H1 (cell line): ENCODE results near the gene IL1RAPL1. TPM values are rescaled to one million over a fixed set of nuclear protein-coding genes. Genes with fewer than 3 reads are reported as not detected.

ENCODE experiments used
- CTCF ChIA-PET: fragments of 300-600 bp; sonication (Branson Sonifier 250); formaldehyde crosslinking; loops from one replicate; lab custom pipeline; 2021; ENCODE audit not compliant: partially characterized antibody; lab: Charles Lee
- POLR2A ChIA-PET: fragments of 300-600 bp; sonication (Branson Sonifier 250); formaldehyde crosslinking; loops from one replicate; lab custom pipeline; 2021; ENCODE audit warnings: inconsistent platforms; ENCODE audit not compliant: partially characterized antibody; lab: Charles Lee
- DNase-seq, 2 experiments: peaks; one replicate each; pipeline versions ENCODE4 v3.0.0 to v3.0.0-alpha.2; 2010 to 2022; ENCODE audit warnings: low spot score in 2 of 2, low read depth in 1 of 2, mixed read lengths in 1 of 2
- FAIRE-seq: peaks from 2 replicates; lab custom pipeline; 2011; peaks lifted over from hg19 to GRCh38; lab: Jason Lieb, UNC
- H2AFZ ChIP-seq: 2 replicates; pipeline ENCODE4 v1.8.1; 2012; ENCODE audit warnings: low read length, inconsistent platforms
- H2AK5ac ChIP-seq: 2 replicates; pipeline ENCODE4 v1.6.1; 2013; ENCODE audit warnings: low read depth, low read length
- H2BK120ac ChIP-seq: replicated peaks from 2 replicates; pipeline ENCODE3; 2013; ENCODE audit warnings: low read depth, low read length, inconsistent platforms
- H2BK12ac ChIP-seq: 2 replicates; pipeline ENCODE4 v1.6.1; 2013; ENCODE audit warnings: low read depth, low read length
- H2BK15ac ChIP-seq: 2 replicates; pipeline ENCODE4 v1.6.1; 2013; ENCODE audit warnings: low read length
- H2BK20ac ChIP-seq: 2 replicates; pipeline ENCODE4 v1.6.1; 2013; ENCODE audit warnings: low read length
- H2BK5ac ChIP-seq: 2 replicates; pipeline ENCODE4 v1.6.1; 2013; ENCODE audit warnings: low read depth, low read length
- H3K14ac ChIP-seq: 2 replicates; pipeline ENCODE4 v1.6.1; 2013; ENCODE audit warnings: inconsistent platforms; ENCODE audit not compliant: insufficient read length
- H3K18ac ChIP-seq: 2 replicates; pipeline ENCODE4 v1.6.1; 2013; ENCODE audit warnings: low read length; ENCODE audit errors: extremely low read depth
- H3K23ac ChIP-seq: 2 replicates; pipeline ENCODE4 v1.6.1; 2013; ENCODE audit warnings: inconsistent platforms; ENCODE audit not compliant: insufficient read length
- H3K23me2 ChIP-seq: 2 replicates; pipeline ENCODE4 v1.6.1; 2013; ENCODE audit warnings: low read depth, low read length
- H3K27ac ChIP-seq: 2 replicates; pipeline ENCODE4 v1.6.1; 2011; ENCODE audit warnings: low read depth, low read length, inconsistent platforms
- H3K27me3 ChIP-seq, 4 experiments: replicated peaks in 1 of 4; 1 replicate in 1 of 4; 2 replicates in 3 of 4; pipeline versions ENCODE4 v1.6.1 to v1.8.1; 2011 to 2013; ENCODE audit warnings: low read length in 3 of 4, mild to moderate bottlenecking in 3 of 4, inconsistent platforms in 2 of 4, mixed read lengths in 2 of 4, moderate library complexity in 1 of 4; ENCODE audit not compliant: control insufficient read depth in 3 of 4, insufficient read depth in 3 of 4; ENCODE audit errors: extremely low read depth in 1 of 4
- H3K36me3 ChIP-seq, 4 experiments: 2 replicates each; pipeline versions ENCODE4 v1.6.1 to v1.8.1; 2011 to 2013; ENCODE audit warnings: mild to moderate bottlenecking in 4 of 4, low read length in 3 of 4, moderate library complexity in 2 of 4, control low read depth in 1 of 4, inconsistent platforms in 1 of 4; ENCODE audit not compliant: insufficient read depth in 4 of 4, control insufficient read depth in 2 of 4
- H3K4ac ChIP-seq: replicated peaks from 2 replicates; pipeline ENCODE3; 2013; ENCODE audit warnings: low read length, low read depth, mixed read lengths, inconsistent platforms; ENCODE audit not compliant: insufficient read length
- H3K4me1 ChIP-seq, 4 experiments: replicated peaks in 1 of 4; 1 replicate in 1 of 4; 2 replicates in 3 of 4; pipeline versions ENCODE4 v1.6.1 to v1.8.1; 2011 to 2013; ENCODE audit warnings: low read length in 3 of 4, inconsistent platforms in 2 of 4, mixed read lengths in 1 of 4; ENCODE audit not compliant: insufficient read depth in 4 of 4, control insufficient read depth in 3 of 4
- H3K4me2 ChIP-seq, 2 experiments: 2 replicates each; pipeline versions ENCODE4 v1.6.1 to v1.8.1; 2011 to 2013; ENCODE audit warnings: low read depth in 2 of 2, low read length in 2 of 2, control low read depth in 1 of 2, inconsistent platforms in 1 of 2, mild to moderate bottlenecking in 1 of 2; ENCODE audit not compliant: insufficient read depth in 1 of 2
- H3K4me3 ChIP-seq, 4 experiments: fragments of 200-600, 300-600 bp in 1 of 4; sonication (generic), shearing (Covaris generic), sonication (Bioruptor Twin) in 1 of 4; 2 replicates each; pipeline versions ENCODE4 v1.5.1 to v1.8.1; 2011 to 2016; ENCODE audit warnings: low read length in 4 of 4, low read depth in 3 of 4, control low read depth in 2 of 4, inconsistent platforms in 2 of 4, mild to moderate bottlenecking in 2 of 4, mixed read lengths in 1 of 4, moderate library complexity in 1 of 4; ENCODE audit not compliant: insufficient read depth in 2 of 4; ENCODE audit errors: extremely low read depth in 1 of 4
- H3K56ac ChIP-seq: replicated peaks from 2 replicates; pipeline ENCODE3; 2013; ENCODE audit warnings: low read depth, mild to moderate bottlenecking, mixed read lengths, low read length, inconsistent platforms; ENCODE audit not compliant: insufficient read length
- H3K79me1 ChIP-seq: 2 replicates; pipeline ENCODE4 v1.6.1; 2013; ENCODE audit warnings: low read depth, low read length, control low read depth
- H3K79me2 ChIP-seq, 2 experiments: 2 replicates each; pipeline versions ENCODE4 v1.6.1 to v1.8.1; 2012 to 2013; ENCODE audit warnings: low read length in 2 of 2, mild to moderate bottlenecking in 2 of 2, inconsistent platforms in 1 of 2; ENCODE audit not compliant: insufficient read depth in 2 of 2, control insufficient read depth in 1 of 2
- H3K9ac ChIP-seq, 4 experiments: replicated peaks in 1 of 4; 1 replicate in 1 of 4; 2 replicates in 3 of 4; pipeline versions ENCODE4 v1.6.1 to v1.8.1; 2011 to 2013; ENCODE audit warnings: low read depth in 3 of 4, low read length in 3 of 4, control low read depth in 2 of 4, mild to moderate bottlenecking in 2 of 4, moderate library complexity in 2 of 4, inconsistent platforms in 1 of 4; ENCODE audit errors: extremely low read depth in 1 of 4
- H3K9me3 ChIP-seq, 2 experiments: 2 replicates each; pipeline versions ENCODE4 v1.6.1 to v1.8.1; 2012 to 2013; ENCODE audit warnings: mild to moderate bottlenecking in 2 of 2, moderate library complexity in 2 of 2, control low read depth in 1 of 2, inconsistent platforms in 1 of 2, low read depth in 1 of 2, low read length in 1 of 2, mixed read lengths in 1 of 2; ENCODE audit not compliant: insufficient read depth in 2 of 2
- H4K20me1 ChIP-seq, 2 experiments: replicated peaks in 1 of 2; 2 replicates each; pipeline versions ENCODE3 to v1.8.1; 2011 to 2013; ENCODE audit warnings: inconsistent platforms in 2 of 2, low read length in 2 of 2, mild to moderate bottlenecking in 1 of 2; ENCODE audit not compliant: insufficient read depth in 2 of 2, control insufficient read depth in 1 of 2
- H4K5ac ChIP-seq: 2 replicates; pipeline ENCODE4 v1.6.1; 2013; ENCODE audit warnings: low read length, low read depth, mixed read lengths, inconsistent platforms; ENCODE audit not compliant: insufficient read length
- H4K8ac ChIP-seq: 2 replicates; pipeline ENCODE4 v1.8.0; 2013; ENCODE audit warnings: mild to moderate bottlenecking, moderate library complexity, low read length, inconsistent platforms; ENCODE audit not compliant: insufficient read depth; ENCODE audit errors: extremely low read depth
- H4K91ac ChIP-seq: replicated peaks from 2 replicates; pipeline ENCODE3; 2013; ENCODE audit warnings: low read length, mixed read lengths, inconsistent platforms; ENCODE audit not compliant: insufficient read length
- BACH1 ChIP-seq: IDR thresholded peaks from 2 replicates; pipeline ENCODE4 v1.6.1; 2012; ENCODE audit warnings: low read length, improper control_type of control experiment
- BCL11A ChIP-seq, 2 experiments: IDR thresholded peaks; one replicate each; pipeline ENCODE4 v1.6.1; 2011; ENCODE audit warnings: low read depth in 2 of 2, low read length in 2 of 2, mild to moderate bottlenecking in 2 of 2
- BRCA1 ChIP-seq: IDR thresholded peaks from 2 replicates; pipeline ENCODE4 v1.6.1; 2012; ENCODE audit warnings: low read depth, low read length, improper control_type of control experiment
- CHD1 ChIP-seq: IDR thresholded peaks from 2 replicates; pipeline ENCODE4 v1.6.1; 2012; ENCODE audit warnings: low read depth, low read length, improper control_type of control experiment
- HDAC2 ChIP-seq, 2 experiments: fragments of 300-600 bp in 1 of 2; sonication (generic) in 1 of 2; IDR thresholded peaks; 2 replicates each; pipeline ENCODE4 v1.6.1; 2011 to 2012; ENCODE audit warnings: low read depth in 2 of 2, low read length in 2 of 2, mild to moderate bottlenecking in 2 of 2, moderate library complexity in 2 of 2, borderline replicate concordance in 1 of 2, inconsistent platforms in 1 of 2
- NANOG ChIP-seq: IDR thresholded peaks from 2 replicates; pipeline ENCODE4 v1.6.1; 2011; ENCODE audit warnings: low read length, low read depth, mild to moderate bottlenecking, inconsistent platforms; ENCODE audit not compliant: insufficient read depth, poor library complexity, severe bottlenecking
- POU5F1 ChIP-seq: IDR thresholded peaks from 2 replicates; pipeline ENCODE4 v1.6.1; 2011; ENCODE audit warnings: low read depth, mild to moderate bottlenecking, low read length, moderate library complexity
- SAP30 ChIP-seq: fragments of 300-600 bp; sonication (generic); IDR thresholded peaks from 2 replicates; pipeline ENCODE4 v1.7.1; 2012; ENCODE audit warnings: low read length, moderate library complexity, mild to moderate bottlenecking, inconsistent platforms; ENCODE audit not compliant: insufficient read depth, insufficient replicate concordance
- SP2 ChIP-seq: IDR thresholded peaks from 2 replicates; pipeline ENCODE4 v1.6.1; 2012; ENCODE audit warnings: mild to moderate bottlenecking, low read length, inconsistent platforms
- TAF1 ChIP-seq: IDR thresholded peaks from 2 replicates; pipeline ENCODE4 v1.6.1; 2011; ENCODE audit warnings: mild to moderate bottlenecking, low read depth, low read length
- TBP ChIP-seq: IDR thresholded peaks from 2 replicates; pipeline ENCODE4 v1.6.1; 2011; ENCODE audit warnings: low read depth, low read length, improper control_type of control experiment
- ZNF274 ChIP-seq: IDR thresholded peaks from 2 replicates; pipeline ENCODE4 v1.7.0; 2012; ENCODE audit warnings: low read length, borderline replicate concordance; ENCODE audit errors: extremely low read depth
- WGBS, 2 experiments: shearing (Covaris generic) in 1 of 2; methylation state at CpG; one replicate each; pipeline versions ENCODE4 v1.1.6 to v1.1.7; 2013 to 2015; ENCODE audit warnings: low lambda C conversion rate in 2 of 2, mixed read lengths in 2 of 2, inconsistent platforms in 1 of 2, low coverage in 1 of 2, missing lambda C conversion rate in 1 of 2; ENCODE audit not compliant: insufficient replicate concordance in 2 of 2, insufficient coverage in 1 of 2, insufficient read length in 1 of 2; ENCODE audit errors: extremely low coverage in 1 of 2, missing lambda C conversion rate in 1 of 2; 5-methylcytosine and 5-hydroxymethylcytosine counted together
- polyA plus RNA-seq, 7 experiments: library from polyadenylated mRNA; depleted of rRNA in 3 of 7; stranded (reverse) in 5 of 7; unstranded in 2 of 7; fragments of >200 nt in 5 of 7; fragments of 200-250 nt in 2 of 7; gene quantifications; 1 replicate in 5 of 7; 2 replicates in 1 of 7; 4 replicates in 1 of 7; pipeline versions ENCODE4 v1.2.1 to v1.2.3, GENCODE V29; 2011 to 2013; ENCODE audit warnings: missing spikeins in 2 of 7, mixed read lengths in 2 of 7
- total RNA-seq: library from RNA; stranded (reverse); fragmentation: NEBNext Ultra II Directional; extraction: Animal tissue kit (Norgen Biotek cat#: 25700); gene quantifications from 2 replicates; pipeline ENCODE4 v1.2.1, GENCODE V29; 2021
- TF ChIP-seq, protein P1 (sequence below): IDR thresholded peaks from 2 replicates; pipeline ENCODE4 v1.6.1; 2012; ENCODE audit warnings: inconsistent platforms

Gene IL1RAPL1
- total and polyA plus RNA-seq, 2 of the 8 experiments (the other 6 are each of a cell fraction or from before 2014, with no cell fraction given): 0.11 to 0.35 TPM

DNA sequence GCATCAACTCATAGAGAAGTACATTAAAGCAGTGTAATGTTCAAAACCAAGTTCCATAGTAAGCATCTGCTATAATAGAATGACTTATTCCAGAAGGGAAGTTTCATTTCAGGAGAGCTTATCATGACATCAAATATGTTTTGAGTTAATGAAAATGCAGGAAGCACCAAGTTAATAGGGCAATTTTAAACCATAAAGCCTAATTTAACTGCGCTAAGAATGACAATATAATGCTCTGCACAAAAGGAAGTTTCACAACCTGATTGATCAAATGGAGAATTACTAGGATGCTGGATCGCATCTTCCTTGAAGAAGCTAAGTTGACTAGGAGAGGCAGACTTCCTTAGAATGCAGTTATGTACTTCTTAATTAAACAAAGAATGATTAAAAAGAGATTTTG is 1211.2 kb downstream of the IL1RAPL1 start:
- Histone ChIP-seq H3K4me3 (no peak overlapping the region), H4K5ac (no peak overlapping the region), H3K23ac (no peak overlapping the region), H3K36me3 (no peaks in the 10 kb centered on the region), H3K9me3 (no peaks in the 10 kb centered on the region), H4K91ac (no peak overlapping the region), H3K56ac (no peak overlapping the region), H4K20me1 (no peaks in the 10 kb centered on the region), H2BK15ac (no peak overlapping the region), H3K9ac (no peak overlapping the region), H3K18ac (no peak overlapping the region), H3K79me2 (no peaks in the 10 kb centered on the region), H3K4me2 (no peak overlapping the region), H3K27ac (no peak overlapping the region), H3K4me1 (no peaks in the 10 kb centered on the region), H3K79me1 (no peaks in the 10 kb centered on the region), H3K27me3 (no peaks in the 10 kb centered on the region), H3K4ac (no peak overlapping the region), H3K23me2 (no peaks in the 10 kb centered on the region), H3K14ac (no peak overlapping the region), H2BK20ac (no peak overlapping the region), H2AK5ac (no peak overlapping the region), H2AFZ (no peak overlapping the region), H2BK12ac (no peak overlapping the region), H4K8ac (no peak overlapping the region), H2BK120ac (no peak overlapping the region), H2BK5ac (no peak overlapping the region)
- POLR2A ChIA-PET: no interaction called here
- CTCF ChIA-PET: no interaction called here
- 84% methylated on average over 2 of the region's 2 CpGs; no CpG with 5 or more reads in 1 of the 2 experiments for WGBS, 2 experiments
- FAIRE-seq: no peak
- no peak for DNase-seq
- no peak for TF ChIP-seq TAF1
- no peak for TF ChIP-seq HDAC2 (IDR thresholded peaks at IDR 0.05; ENCODE audit: borderline replicate concordance in 1 of 2, low read depth in 2 of 2, low read length in 2 of 2)
- TF ChIP-seq SP2: no peak
- no peak for TF ChIP-seq POU5F1
- TF ChIP-seq NANOG: no peak
- TF ChIP-seq SAP30: no peak
- TF ChIP-seq CHD1: no peak
- TF ChIP-seq, protein P1, sequence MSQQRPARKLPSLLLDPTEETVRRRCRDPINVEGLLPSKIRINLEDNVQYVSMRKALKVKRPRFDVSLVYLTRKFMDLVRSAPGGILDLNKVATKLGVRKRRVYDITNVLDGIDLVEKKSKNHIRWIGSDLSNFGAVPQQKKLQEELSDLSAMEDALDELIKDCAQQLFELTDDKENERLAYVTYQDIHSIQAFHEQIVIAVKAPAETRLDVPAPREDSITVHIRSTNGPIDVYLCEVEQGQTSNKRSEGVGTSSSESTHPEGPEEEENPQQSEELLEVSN: no peak
- no peak for TF ChIP-seq BACH1
- no peak for TF ChIP-seq ZNF274
- no peak for TF ChIP-seq BCL11A (IDR thresholded peaks at IDR 0.05; ENCODE audit: low read depth in 2 of 2, low read length in 2 of 2)
- TF ChIP-seq BRCA1: no peak
- TF ChIP-seq TBP: no peak
